SU-DHL-6 (cell line): ENCODE data around the gene ABHD1.

ENCODE experiments used
- H2AFZ ChIP-seq: fragments of 200-600 bp; sonication (generic); 2 replicates; pipeline ENCODE4 v1.6.1; 2014; ENCODE audit warnings: low read depth, mild to moderate bottlenecking, moderate library complexity, mixed read lengths, antibody characterized with exemption, low read length; ENCODE audit not compliant: severe bottlenecking
- H3F3A ChIP-seq: fragments of 200-600 bp; shearing (Covaris generic); 2 replicates; pipeline ENCODE4 v1.6.0; 2016; ENCODE audit warnings: antibody characterized with exemption, mild to moderate bottlenecking; ENCODE audit not compliant: insufficient read depth
- H3K27ac ChIP-seq: fragments of 200-600 bp; sonication (generic); 2 replicates; pipeline ENCODE4 v1.5.1; 2016; ENCODE audit warnings: low read depth, mild to moderate bottlenecking, low read length, moderate library complexity, mixed read lengths
- H3K27me3 ChIP-seq: fragments of 200-600 bp; sonication (generic), shearing (Covaris generic); 2 replicates; pipeline ENCODE4 v1.6.0; 2014; ENCODE audit warnings: mild to moderate bottlenecking, low read length
- H3K36me3 ChIP-seq: fragments of 200-600 bp; sonication (generic); 2 replicates; pipeline ENCODE4 v1.6.1; 2014; ENCODE audit warnings: mild to moderate bottlenecking, low read length, mixed read lengths
- H3K4me2 ChIP-seq: fragments of 300-600, 200-600 bp; shearing (Covaris generic), sonication (generic); 2 replicates; pipeline ENCODE4 v1.6.0; 2014; ENCODE audit warnings: low read length, low read depth, mild to moderate bottlenecking; ENCODE audit not compliant: poor library complexity, severe bottlenecking
- H3K4me3 ChIP-seq: fragments of 200-600 bp; sonication (generic); 2 replicates; pipeline ENCODE4 v1.5.1; 2014; ENCODE audit warnings: antibody characterized with exemption, low read length, mild to moderate bottlenecking, mixed read lengths; ENCODE audit not compliant: insufficient read depth, poor library complexity, severe bottlenecking
- H3K79me2 ChIP-seq: fragments of 200-600 bp; sonication (generic); 2 replicates; pipeline ENCODE4 v1.6.1; 2014; ENCODE audit warnings: mild to moderate bottlenecking, low read length, moderate library complexity; ENCODE audit not compliant: insufficient read depth
- H3K9ac ChIP-seq: fragments of 200-600 bp; sonication (generic); 2 replicates; pipeline ENCODE4 v1.7.0; 2014; ENCODE audit warnings: mild to moderate bottlenecking, low read length
- H3K9me2 ChIP-seq: fragments of 200-600 bp; sonication (generic); replicated peaks from 2 replicates; pipeline ENCODE4 v1.6.1; 2014; ENCODE audit warnings: low read length; ENCODE audit not compliant: insufficient read depth
- H3K9me3 ChIP-seq: fragments of 200-600 bp; sonication (generic); 2 replicates; pipeline ENCODE4 v1.6.1; 2014; ENCODE audit warnings: low read length, mixed read lengths; ENCODE audit not compliant: insufficient read depth
- H4K20me1 ChIP-seq: fragments of 200-600 bp; sonication (generic); 2 replicates; pipeline ENCODE4 v1.6.1; 2014; ENCODE audit warnings: low read depth, mild to moderate bottlenecking, antibody characterized with exemption, low read length, moderate library complexity, mixed read lengths
- EZH2phosphoT487 ChIP-seq: fragments of 200-600 bp; sonication (generic), shearing (Covaris generic); conservative IDR thresholded peaks from 2 replicates; pipeline ENCODE4 v1.6.1; 2018; ENCODE audit warnings: mild to moderate bottlenecking, antibody characterized with exemption, low read length, moderate library complexity, mixed read lengths
- TF ChIP-seq, protein P1 (sequence below): fragments of 200-600 bp; sonication (generic); IDR thresholded peaks from one replicate; pipeline ENCODE4 v1.5.1; 2017; ENCODE audit warnings: antibody characterized with exemption, mild to moderate bottlenecking, low read length, moderate library complexity; ENCODE audit not compliant: insufficient read depth, poor library complexity, severe bottlenecking

The ABHD1 gene

DNA sequence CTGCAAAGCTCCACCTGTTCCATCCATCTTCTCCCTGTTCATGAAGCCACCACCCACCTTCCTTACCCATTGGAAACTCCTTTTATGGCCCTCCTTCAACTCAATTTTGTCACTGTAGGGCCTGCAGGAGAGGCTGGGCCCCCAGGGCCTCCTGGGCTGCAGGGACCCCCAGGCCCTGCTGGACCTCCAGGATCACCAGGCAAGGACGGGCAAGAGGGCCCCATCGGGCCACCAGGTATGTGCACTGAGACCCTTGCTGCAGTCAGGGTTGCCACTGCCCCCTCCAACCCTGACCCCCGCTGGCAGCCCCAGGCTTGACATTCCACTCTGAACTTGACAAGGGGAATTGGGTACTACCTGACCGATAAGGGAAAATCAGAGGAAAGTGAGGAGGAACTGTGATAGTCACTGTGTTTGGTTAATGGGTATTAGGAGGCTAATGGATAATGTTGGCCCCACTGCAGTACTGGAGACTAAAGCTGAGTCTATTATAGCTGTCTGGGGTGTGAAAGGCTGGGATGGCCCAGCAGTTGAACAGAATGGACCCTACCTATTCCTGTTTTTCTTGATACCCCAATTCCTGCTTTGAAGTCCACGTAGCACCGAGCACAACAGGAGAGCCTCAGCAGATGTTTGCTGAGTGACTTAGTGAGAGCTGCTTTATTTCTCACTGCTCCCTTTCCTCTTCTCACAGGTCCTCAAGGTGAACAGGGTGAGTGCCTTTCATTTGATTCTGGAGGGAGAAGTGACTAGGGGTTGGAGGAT is 39.1 kb upstream of the ABHD1 start:
- H3K4me2 ChIP-seq = no peak overlapping the region
- no peak overlapping the region for H3K4me3 ChIP-seq
- H3K36me3 ChIP-seq = no peaks in the 10 kb centered on the region
- no peak overlapping the region for H2AFZ ChIP-seq
- no peaks in the 10 kb centered on the region for H3K79me2 ChIP-seq
- no peak overlapping the region for H3K27ac ChIP-seq
- H3K9ac ChIP-seq = no peak overlapping the region
- no peaks in the 10 kb centered on the region for H4K20me1 ChIP-seq
- H3K9me3 ChIP-seq = no peaks in the 10 kb centered on the region
- H3K27me3 ChIP-seq = no peaks in the 10 kb centered on the region
- TF ChIP-seq, protein P1, sequence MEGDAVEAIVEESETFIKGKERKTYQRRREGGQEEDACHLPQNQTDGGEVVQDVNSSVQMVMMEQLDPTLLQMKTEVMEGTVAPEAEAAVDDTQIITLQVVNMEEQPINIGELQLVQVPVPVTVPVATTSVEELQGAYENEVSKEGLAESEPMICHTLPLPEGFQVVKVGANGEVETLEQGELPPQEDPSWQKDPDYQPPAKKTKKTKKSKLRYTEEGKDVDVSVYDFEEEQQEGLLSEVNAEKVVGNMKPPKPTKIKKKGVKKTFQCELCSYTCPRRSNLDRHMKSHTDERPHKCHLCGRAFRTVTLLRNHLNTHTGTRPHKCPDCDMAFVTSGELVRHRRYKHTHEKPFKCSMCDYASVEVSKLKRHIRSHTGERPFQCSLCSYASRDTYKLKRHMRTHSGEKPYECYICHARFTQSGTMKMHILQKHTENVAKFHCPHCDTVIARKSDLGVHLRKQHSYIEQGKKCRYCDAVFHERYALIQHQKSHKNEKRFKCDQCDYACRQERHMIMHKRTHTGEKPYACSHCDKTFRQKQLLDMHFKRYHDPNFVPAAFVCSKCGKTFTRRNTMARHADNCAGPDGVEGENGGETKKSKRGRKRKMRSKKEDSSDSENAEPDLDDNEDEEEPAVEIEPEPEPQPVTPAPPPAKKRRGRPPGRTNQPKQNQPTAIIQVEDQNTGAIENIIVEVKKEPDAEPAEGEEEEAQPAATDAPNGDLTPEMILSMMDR = no peak
- TF ChIP-seq EZH2phosphoT487 = no peak
- 0 out of 2 replicates have a peak, but pooled peaks cover 3% of the 10 kb centered on the region for H3F3A ChIP-seq
- H3K9me2 ChIP-seq = no peaks in the 10 kb centered on the region

DNA sequence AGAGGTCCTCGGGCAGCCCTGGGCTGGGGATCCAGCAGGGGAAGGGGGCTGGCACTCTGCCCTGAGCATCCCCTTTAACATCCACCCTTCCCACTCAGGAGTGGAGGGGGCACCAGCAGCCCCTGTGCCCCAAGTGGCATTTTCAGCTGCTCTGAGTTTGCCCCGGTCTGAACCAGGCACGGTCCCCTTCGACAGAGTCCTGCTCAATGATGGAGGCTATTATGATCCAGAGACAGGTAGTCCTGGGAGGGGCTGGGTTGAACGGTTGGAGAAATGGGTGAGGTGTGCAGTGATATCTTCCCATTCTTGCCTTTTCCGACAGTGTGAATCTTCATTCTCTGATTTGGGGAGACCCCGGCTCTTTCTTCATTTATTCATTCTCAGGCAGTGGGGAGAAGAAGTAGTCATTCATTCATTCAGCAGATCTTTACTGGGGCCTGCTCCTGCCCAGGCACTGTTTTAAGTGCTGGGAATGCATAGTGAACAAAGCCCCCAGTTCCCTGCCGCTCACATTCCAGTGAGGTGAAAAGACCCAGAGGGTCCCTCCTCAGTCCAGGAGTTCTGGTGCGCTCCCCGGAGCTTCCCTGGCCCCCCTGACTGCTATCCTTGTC is 38.4 kb upstream of the ABHD1 start:
- peak overlapping the region; percentile 75 for H3K4me2 ChIP-seq
- H3K9me3 ChIP-seq = no peaks in the 10 kb centered on the region
- no peaks in the 10 kb centered on the region for H3K79me2 ChIP-seq
- H3F3A ChIP-seq = 0 out of 2 replicates have a peak, but pooled peaks cover 3% of the 10 kb centered on the region
- H3K9me2 ChIP-seq = no peaks in the 10 kb centered on the region
- no peak overlapping the region for H3K27ac ChIP-seq
- no peaks in the 10 kb centered on the region for H3K27me3 ChIP-seq
- H4K20me1 ChIP-seq = no peaks in the 10 kb centered on the region
- no peak overlapping the region for H3K4me3 ChIP-seq
- H2AFZ ChIP-seq = no peak overlapping the region
- TF ChIP-seq, protein P1 = no peak
- TF ChIP-seq EZH2phosphoT487 = no peak
- no peaks in the 10 kb centered on the region for H3K36me3 ChIP-seq
- peak overlapping the region; percentile 69; the same call in 1 of the 2 replicates for H3K9ac ChIP-seq

DNA sequence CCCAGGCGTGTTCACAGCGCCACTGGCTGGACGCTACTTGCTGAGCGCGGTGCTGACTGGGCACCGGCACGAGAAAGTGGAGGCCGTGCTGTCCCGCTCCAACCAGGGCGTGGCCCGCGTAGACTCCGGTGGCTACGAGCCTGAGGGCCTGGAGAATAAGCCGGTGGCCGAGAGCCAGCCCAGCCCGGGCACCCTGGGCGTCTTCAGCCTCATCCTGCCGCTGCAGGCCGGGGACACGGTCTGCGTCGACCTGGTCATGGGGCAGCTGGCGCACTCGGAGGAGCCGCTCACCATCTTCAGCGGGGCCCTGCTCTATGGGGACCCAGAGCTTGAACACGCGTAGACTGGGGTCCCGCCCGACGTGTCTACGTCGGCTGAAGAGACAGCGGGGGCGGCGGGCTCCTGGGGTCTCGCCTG is 37.9 kb upstream of the ABHD1 start:
- H3K9me2 ChIP-seq = no peaks in the 10 kb centered on the region
- H3K4me3 ChIP-seq = peak overlapping the region; percentile 62
- no peaks in the 10 kb centered on the region for H3K27me3 ChIP-seq
- no peaks in the 10 kb centered on the region for H3K9me3 ChIP-seq
- peak overlapping the region; percentile 75 for H3K4me2 ChIP-seq
- H2AFZ ChIP-seq = peak overlapping the region; percentile 93
- no peak overlapping the region for H3K27ac ChIP-seq
- TF ChIP-seq, protein P1 = no peak
- no peak for TF ChIP-seq EZH2phosphoT487
- H4K20me1 ChIP-seq = no peaks in the 10 kb centered on the region
- H3F3A ChIP-seq = 0 out of 2 replicates have a peak, but pooled peaks cover 3% of the 10 kb centered on the region
- H3K79me2 ChIP-seq = no peaks in the 10 kb centered on the region
- H3K36me3 ChIP-seq = no peaks in the 10 kb centered on the region
- peak overlapping the region; percentile 69 for H3K9ac ChIP-seq
